Measurements from ENCODE around the gene PLEKHA5. TPM values are rescaled to one million over a fixed set of nuclear protein-coding genes. Genes with fewer than 3 reads are reported as not detected.

Gene PLEKHA5
- 87.2 TPM for total RNA-seq

GRCh38 chr12:19129486-19130223 lies at the start of gene PLEKHA5:
TSS of gene PLEKHA5 (plus strand) at chr12:19129733. CDS start at chr12:19129800, 67 bp downstream.

Small RNA genes within 50 kb of the gene (small RNA-seq; reads per million reads assigned to genes)
- not detected for gene AC091805.2 (ENCODE audit: low replicate concordance)
- gene RN7SL67P (ENCODE audit: low replicate concordance) = not detected
